Calu3 (cell line): ENCODE data around the gene SLC25A24. TPM values are rescaled to one million over a fixed set of nuclear protein-coding genes. Genes with fewer than 3 reads are reported as not detected.

Experiments
- BruUV-seq: library from RNA; stranded (reverse); fragments of 400-500 nt; replicated peaks from 2 replicates; lab custom pipeline; 2021; lab: Mats Ljungman, UMichigan
- CTCF ChIA-PET: fragments of 300-600 bp; sonication (Branson Sonifier 250); formaldehyde crosslinking; loops from one replicate; lab custom pipeline; 2022; ENCODE audit warnings: antibody characterized with exemption; lab: Charles Lee
- DNase-seq: peaks from one replicate; pipeline ENCODE4 v3.0.0; 2022
- H3K27ac Mint-ChIP-seq: one replicate; pipeline ENCODE4 v1.8.0; 2022; ENCODE audit warnings: mixed read lengths; ENCODE audit not compliant: unreplicated experiment
- H3K27me3 Mint-ChIP-seq: one replicate; pipeline ENCODE4 v1.8.0; 2022; ENCODE audit warnings: mixed read lengths; ENCODE audit not compliant: unreplicated experiment
- H3K36me3 Mint-ChIP-seq: one replicate; pipeline ENCODE4 v1.8.0; 2022; ENCODE audit warnings: mild to moderate bottlenecking, moderate library complexity, mixed read lengths; ENCODE audit not compliant: insufficient read depth, unreplicated experiment
- H3K4me1 Mint-ChIP-seq: one replicate; pipeline ENCODE4 v1.8.0; 2022; ENCODE audit warnings: mild to moderate bottlenecking, low read depth, mixed read lengths; ENCODE audit not compliant: unreplicated experiment
- H3K4me3 Mint-ChIP-seq: one replicate; pipeline ENCODE4 v1.8.0; 2022; ENCODE audit warnings: mild to moderate bottlenecking, low read depth, moderate library complexity, mixed read lengths; ENCODE audit not compliant: unreplicated experiment
- H3K9me3 Mint-ChIP-seq: one replicate; pipeline ENCODE4 v1.8.0; 2022; ENCODE audit warnings: low read depth, mixed read lengths; ENCODE audit not compliant: unreplicated experiment
- CTCF ChIP-seq: fragments of 200-600 bp; IDR thresholded peaks from one replicate; pipeline ENCODE4 v1.8.0; 2022; ENCODE audit warnings: antibody characterized with exemption; ENCODE audit not compliant: unreplicated experiment
- intact Hi-C: fragments of 100-400 bp; cut with micrococcal nuclease; formaldehyde crosslinking; loops from one replicate; pipeline ENCODE4 v1.10.0; 2022; ENCODE audit not compliant: unreplicated experiment
- total RNA-seq: library from RNA; stranded (reverse); gene quantifications from 2 replicates; pipeline ENCODE4 v1.2.3, GENCODE V29; 2022

Gene SLC25A24
- total RNA-seq, 1 experiment from 2014 or later: 40.7 TPM

GRCh38 chr1:108199201-108199691, 897 bp downstream of the SLC25A24 start:
- no peak for TF ChIP-seq CTCF
- Mint-ChIP-seq H3K27ac (peak overlapping the region; percentile 87), H3K4me1 (peaks cover 21% of the 10 kb centered on the region), H3K36me3 (peaks cover 42% of the 10 kb centered on the region), H3K9me3 (peaks cover 6% of the 10 kb centered on the region), H3K27me3 (no peaks in the 10 kb centered on the region), H3K4me3 (peak overlapping the region; percentile 89)
- no TSS peak for BruUV-seq
- intact Hi-C loops: no loop called here
- DNase-seq: peak; percentile 5
- CTCF ChIA-PET: no interaction called here

- no peak for TF ChIP-seq CTCF
- Mint-ChIP-seq H3K27me3 (no peaks in the 10 kb centered on the region), H3K27ac (no peak overlapping the region), H3K4me1 (peaks cover 21% of the 10 kb centered on the region), H3K4me3 (no peak overlapping the region), H3K9me3 (peaks cover 6% of the 10 kb centered on the region), H3K36me3 (peaks cover 30% of the 10 kb centered on the region)
- intact Hi-C loops: no loop called here
- no peak for DNase-seq
- no TSS peak for BruUV-seq
- CTCF ChIA-PET: no interaction called here
Observed at GRCh38 chr1:108194051-108194450, 6.1 kb downstream of the SLC25A24 start.

- Mint-ChIP-seq H3K36me3 (peaks cover 31% of the 10 kb centered on the region), H3K27me3 (no peaks in the 10 kb centered on the region), H3K4me1 (peaks cover 21% of the 10 kb centered on the region), H3K4me3 (no peak overlapping the region), H3K27ac (no peak overlapping the region), H3K9me3 (peaks cover 6% of the 10 kb centered on the region)
- BruUV-seq: no TSS peak
- intact Hi-C loops: no loop called here
- no peak for DNase-seq
- TF ChIP-seq CTCF: no peak
- CTCF ChIA-PET: no interaction called here
Observed at GRCh38 chr1:108193333-108193732, 6.8 kb downstream of the SLC25A24 start.

- intact Hi-C loops: no loop called here
- no TSS peak for BruUV-seq
- H3K9me3 Mint-ChIP-seq: peaks cover 6% of the 10 kb centered on the region
- DNase-seq: no peak
- H3K4me1 Mint-ChIP-seq: peaks cover 14% of the 10 kb centered on the region
- CTCF ChIA-PET: no interaction called here
- H3K27me3 Mint-ChIP-seq: no peaks in the 10 kb centered on the region
- peaks cover 25% of the 10 kb centered on the region for H3K36me3 Mint-ChIP-seq
- TF ChIP-seq CTCF: no peak
- H3K27ac Mint-ChIP-seq: no peak overlapping the region
- H3K4me3 Mint-ChIP-seq: no peak overlapping the region
Observed at GRCh38 chr1:108192581-108192980, 7.6 kb downstream of the SLC25A24 start.
